Epithelial cell of esophagus (primary cell): ENCODE results near the gene KCNG2.

Experiments
- DNase-seq: peaks from one replicate; pipeline ENCODE4 v3.0.0; 2010; ENCODE audit warnings: low read depth
- H3K4me3 ChIP-seq: 2 replicates; pipeline ENCODE4 v1.5.1; 2011; ENCODE audit warnings: mild to moderate bottlenecking, low read length, control low read depth
- CTCF ChIP-seq: IDR thresholded peaks from 2 replicates; pipeline ENCODE4 v1.5.1; 2011; ENCODE audit warnings: low read depth, mild to moderate bottlenecking, low read length, control low read depth, inconsistent platforms; ENCODE audit not compliant: insufficient read depth; ENCODE audit errors: missing control alignments

Gene KCNG2

GRCh38 chr18:79853993-79854364 is 56.2 kb downstream of the KCNG2 start:
- no peak overlapping the region for H3K4me3 ChIP-seq
- DNase-seq: no peak
- TF ChIP-seq CTCF: no peak

- no peak for DNase-seq
- TF ChIP-seq CTCF: no peak
- no peak overlapping the region for H3K4me3 ChIP-seq
These were observed 57.6 kb downstream of the KCNG2 start for GRCh38 chr18:79855147-79855933.

GRCh38 chr18:79856119-79857007 is 58.6 kb downstream of the KCNG2 start:
- no peak for DNase-seq
- TF ChIP-seq CTCF: no peak
- H3K4me3 ChIP-seq: no peak overlapping the region

GRCh38 chr18:79857082-79857671 is 59.4 kb downstream of the KCNG2 start:
- no peak for TF ChIP-seq CTCF

GRCh38 chr18:79859314-79859713 is 61.6 kb downstream of the KCNG2 start:
- no peak for DNase-seq
- H3K4me3 ChIP-seq: no peak overlapping the region
- no peak for TF ChIP-seq CTCF

More at GRCh38 chr18:79857082-79857671, 59.4 kb downstream of the KCNG2 start:
- H3K4me3 ChIP-seq: no peak overlapping the region
- peak; percentile 2 for DNase-seq

GRCh38 chr18:79861687-79862086 is 63.9 kb downstream of the KCNG2 start:
- no peak overlapping the region for H3K4me3 ChIP-seq
- no peak for TF ChIP-seq CTCF
- DNase-seq: no peak
